Common myeloid progenitor, CD34-positive (primary cell): ENCODE data around the gene DARS1. TPM values are rescaled to one million over a fixed set of nuclear protein-coding genes. Genes with fewer than 3 reads are reported as not detected.

Experiments used
- CTCF ChIA-PET: fragments of 350-600 bp; sonication (Branson Sonifier 250); formaldehyde crosslinking; loops from one replicate; lab custom pipeline; 2021; ENCODE audit warnings: antibody characterized with exemption; lab: Charles Lee
- POLR2A ChIA-PET: fragments of 350-600 bp; sonication (Branson Sonifier 250); formaldehyde crosslinking; loops from one replicate; lab custom pipeline; 2021; ENCODE audit warnings: antibody characterized with exemption; lab: Charles Lee
- DNase-seq, 3 donors: peaks; one replicate each; pipeline versions ENCODE4 v3.0.0 to v3.0.0-alpha.2; 2013
- H3K27ac ChIP-seq, 2 experiments: 1 replicate in 1 of 2; 2 replicates in 1 of 2; pipeline ENCODE4 v1.7.0; 2013; ENCODE audit warnings: inconsistent platforms in 2 of 2, low read length in 2 of 2, mild to moderate bottlenecking in 2 of 2, low read depth in 1 of 2, moderate library complexity in 1 of 2; ENCODE audit not compliant: severe bottlenecking in 2 of 2, insufficient read depth in 1 of 2, poor library complexity in 1 of 2
- H3K27me3 ChIP-seq, 5 experiments: replicated peaks in 2 of 5; 1 replicate in 3 of 5; 2 replicates in 2 of 5; pipeline versions ENCODE4 v1.6.1 to v1.7.0; 2013; ENCODE audit warnings: low read length in 4 of 5, mild to moderate bottlenecking in 2 of 5, moderate library complexity in 2 of 5, inconsistent platforms in 1 of 5; ENCODE audit not compliant: insufficient read depth in 5 of 5, control insufficient read depth in 4 of 5
- H3K36me3 ChIP-seq, 4 experiments: 1 replicate in 2 of 4; 2 replicates in 2 of 4; pipeline versions ENCODE4 v1.6.1 to v1.7.0; 2013; ENCODE audit warnings: low read length in 3 of 4, control low read depth in 1 of 4, mild to moderate bottlenecking in 1 of 4; ENCODE audit not compliant: control insufficient read depth in 4 of 4, insufficient read depth in 4 of 4
- H3K4me1 ChIP-seq, 4 experiments: 1 replicate in 3 of 4; 2 replicates in 1 of 4; pipeline versions ENCODE4 v1.6.1 to v1.7.1; 2013; ENCODE audit warnings: low read length in 3 of 4, mild to moderate bottlenecking in 3 of 4, control low read depth in 1 of 4, inconsistent platforms in 1 of 4, moderate library complexity in 1 of 4; ENCODE audit not compliant: control insufficient read depth in 4 of 4, insufficient read depth in 4 of 4; ENCODE audit errors: control extremely low read depth in 1 of 4
- H3K4me3 ChIP-seq, 7 experiments: 1 replicate in 4 of 7; 2 replicates in 3 of 7; pipeline versions ENCODE4 v1.5.1 to v1.7.0; 2013; ENCODE audit warnings: mild to moderate bottlenecking in 7 of 7, low read length in 6 of 7, moderate library complexity in 6 of 7, inconsistent platforms in 2 of 7, low read depth in 2 of 7, control low read depth in 1 of 7; ENCODE audit not compliant: insufficient read depth in 4 of 7, control insufficient read depth in 1 of 7; ENCODE audit errors: extremely low read depth in 1 of 7
- H3K9me3 ChIP-seq, 5 experiments: 1 replicate in 4 of 5; 2 replicates in 1 of 5; pipeline versions ENCODE4 v1.6.1 to v1.7.1; 2013; ENCODE audit warnings: low read length in 4 of 5, mild to moderate bottlenecking in 2 of 5, inconsistent platforms in 1 of 5, low read depth in 1 of 5, moderate library complexity in 1 of 5; ENCODE audit not compliant: control insufficient read depth in 4 of 5, insufficient read depth in 2 of 5; ENCODE audit errors: control extremely low read depth in 1 of 5
- WGBS: methylation state at CpG from one replicate; pipeline ENCODE4 v1.1.5; 2013; ENCODE audit not compliant: insufficient coverage; 5-methylcytosine and 5-hydroxymethylcytosine counted together
- polyA plus RNA-seq: library from polyadenylated mRNA; unstranded; fragments of 120-200 nt; gene quantifications from one replicate; pipeline ENCODE4 v1.2.1, GENCODE V29; 2013

Gene DARS1
- polyA plus RNA-seq = 136 TPM

DNA sequence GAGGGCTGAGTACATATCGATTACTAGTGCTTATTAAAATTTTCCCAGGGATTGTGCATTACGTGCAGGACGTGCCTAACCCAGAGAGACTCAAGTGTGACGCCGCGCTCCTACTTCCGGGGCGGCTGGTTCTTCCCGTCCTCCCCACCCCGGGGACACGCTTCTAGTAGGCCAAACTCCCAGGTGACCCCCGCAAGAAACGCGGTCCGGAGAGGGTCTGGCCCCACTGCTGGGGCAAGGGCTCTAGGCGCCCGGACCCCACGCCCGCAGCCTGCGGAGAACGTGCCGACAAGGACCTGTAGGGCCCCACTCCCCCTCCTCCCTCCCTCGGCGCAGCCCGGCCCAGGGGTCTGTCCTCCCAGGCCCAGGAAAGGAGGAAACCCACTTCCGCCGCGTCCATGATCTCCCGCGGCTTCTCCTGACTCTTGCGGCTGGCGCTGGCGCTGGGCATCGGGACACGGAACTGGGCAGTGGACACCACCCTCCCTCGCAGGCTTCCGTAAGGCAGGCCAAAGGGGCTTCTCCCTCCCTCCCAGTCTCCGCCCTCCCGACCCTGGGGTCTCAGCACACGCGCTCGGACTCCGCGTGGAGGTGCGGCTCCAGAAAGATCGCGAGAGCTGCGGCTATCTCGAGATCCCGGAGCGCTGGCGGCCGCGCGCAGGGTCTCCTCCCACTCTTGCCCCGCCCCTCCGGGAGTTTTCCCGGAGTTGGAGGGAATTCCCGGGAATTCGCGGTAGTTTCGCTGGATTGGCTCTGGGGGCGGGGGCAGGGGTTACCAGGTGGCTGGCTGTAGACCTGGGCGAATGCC is at the start of gene DARS1:
TSS of gene DARS1 (minus strand) at position 609 of the 808 bp plus-strand sequence. CDS start at position 451, 158 bp downstream.
- Histone ChIP-seq H3K4me3 (peak within 1 kb of the TSS; percentile 58 to 96 (median 90)), H3K4me1 (peaks cover 14 to 42% (median 27%) of the 10 kb centered on the region in 4 experiments), H3K27me3 (no peaks in the 10 kb centered on the region), H3K9me3 (no peaks in the 10 kb centered on the region), H3K27ac (peak within 1 kb of the TSS; percentile 91 to 96), H3K36me3 (peaks cover 0 to 17% (median 1%) of the 10 kb centered on the region in 4 experiments)
- ChIA-PET POLR2A (interaction anchor here (0.6 to 1.5 kb wide), 3 partner anchors 23 to 385 kb away, joined by 3 read pairs; no protein-coding TSS in a partner anchor), CTCF (interaction anchor here (0.5 to 4.3 kb wide), 6 partner anchors 9 to 400 kb away, joined by 3 to 35 read pairs (median 4); no protein-coding TSS in a partner anchor)
- under 1% methylated on average over 60 of the region's 64 CpGs for WGBS
- DNase-seq = peak; percentile 86 to 92 (median 90)

GRCh38 chr2:136034629-136035028 is 49.2 kb upstream of the DARS1 start:
- H3K27me3 ChIP-seq = no peaks in the 10 kb centered on the region
- DNase-seq = no peak
- no peak overlapping the region for H3K27ac ChIP-seq
- H3K9me3 ChIP-seq = peaks cover 0 to 4% (median 0%) of the 10 kb centered on the region in 5 experiments
- no peaks in the 10 kb centered on the region for H3K36me3 ChIP-seq
- WGBS = 94% methylated on average over 2 of the region's 3 CpGs
- ChIA-PET POLR2A (no interaction called here), CTCF (interaction anchor here (1.3 kb wide), 1 partner anchor 350 kb away, joined by 4 read pairs; no protein-coding TSS in a partner anchor)
- H3K4me3 ChIP-seq = no peak overlapping the region
- peaks cover 14 to 22% (median 15%) of the 10 kb centered on the region in 4 experiments for H3K4me1 ChIP-seq

DNA sequence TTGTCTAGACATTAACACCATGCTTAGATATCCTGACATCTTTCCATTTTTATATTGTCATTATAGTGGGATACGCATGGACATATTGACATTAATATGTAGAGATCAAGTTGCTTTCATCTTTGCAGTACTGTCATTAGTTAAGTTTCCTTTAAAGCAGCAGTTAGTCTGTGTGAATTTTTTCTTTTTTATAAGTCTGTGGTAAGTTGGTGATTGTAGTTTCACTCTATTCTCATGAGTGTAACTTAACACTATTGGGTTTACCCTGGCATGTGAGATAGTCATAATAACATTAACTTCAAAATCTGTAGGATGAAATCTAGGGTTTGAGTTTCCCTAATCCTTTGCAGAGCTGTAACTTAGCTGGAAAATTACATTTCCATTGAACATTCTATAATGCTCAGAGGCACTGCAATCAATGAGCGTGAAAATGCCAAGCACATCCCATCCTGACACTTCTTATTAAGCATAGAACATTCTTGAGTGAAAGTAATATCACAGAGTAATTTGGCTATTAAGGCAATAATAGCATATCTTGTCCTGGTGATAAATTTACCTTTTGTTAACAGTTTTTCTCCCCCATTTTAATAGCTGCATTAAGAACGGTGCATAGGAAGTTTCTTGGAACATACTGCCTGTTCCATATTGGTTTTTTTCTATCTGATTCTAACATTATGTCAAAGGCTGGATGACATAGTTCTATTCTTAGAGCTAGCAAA is 47.5 kb upstream of the DARS1 start:
- CTCF ChIA-PET = interaction anchor here (0.8 to 1.6 kb wide), 4 partner anchors 12 to 351 kb away, joined by 3 to 5 read pairs (median 4); no protein-coding TSS in a partner anchor
- Histone ChIP-seq H3K9me3 (no peaks in the 10 kb centered on the region), H3K27me3 (no peaks in the 10 kb centered on the region), H3K4me1 (peaks cover 14 to 22% (median 15%) of the 10 kb centered on the region in 4 experiments), H3K4me3 (no peak overlapping the region), H3K27ac (no peak overlapping the region), H3K36me3 (no peaks in the 10 kb centered on the region)
- WGBS = 100% methylated on average over 1 of the region's 3 CpGs
- POLR2A ChIA-PET = interaction anchor here (0.5 kb wide), 1 partner anchor 11 kb away, joined by 4 read pairs; no protein-coding TSS in a partner anchor
- DNase-seq = no peak

GRCh38 chr2:136032192-136032591 is 46.8 kb upstream of the DARS1 start:
- no peaks in the 10 kb centered on the region for H3K9me3 ChIP-seq
- peaks cover 14 to 22% (median 15%) of the 10 kb centered on the region in 4 experiments for H3K4me1 ChIP-seq
- H3K36me3 ChIP-seq = no peaks in the 10 kb centered on the region
- ChIA-PET POLR2A (no interaction called here), CTCF (interaction anchor here (1.0 to 1.2 kb wide), 3 partner anchors 10 to 75 kb away, joined by 5 read pairs; no protein-coding TSS in a partner anchor)
- 86% methylated on average over 1 of the region's 3 CpGs for WGBS
- H3K27me3 ChIP-seq = no peaks in the 10 kb centered on the region
- DNase-seq = no peak
- no peak overlapping the region for H3K27ac ChIP-seq
- H3K4me3 ChIP-seq = no peak overlapping the region

DNA sequence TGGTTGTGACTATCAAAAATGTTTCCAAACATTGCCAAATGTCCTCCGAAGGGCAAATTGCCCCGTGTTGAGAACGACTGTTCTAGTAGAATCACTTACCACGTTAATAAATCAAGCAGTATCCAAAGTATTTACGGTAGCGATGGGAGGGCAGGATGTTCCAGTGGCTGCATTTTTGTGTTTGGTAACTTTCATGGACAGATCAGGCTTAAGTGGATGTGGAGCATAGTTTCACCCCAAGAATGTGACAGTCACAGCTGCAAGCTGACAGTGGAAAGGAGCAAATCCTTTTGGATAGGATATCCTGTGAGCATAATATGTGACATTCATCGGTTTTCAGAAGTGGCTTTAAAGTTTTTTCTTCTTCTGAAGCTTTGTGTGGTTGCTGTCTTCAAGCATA is 46.3 kb upstream of the DARS1 start:
- Histone ChIP-seq H3K4me3 (no peak overlapping the region), H3K4me1 (peaks cover 14 to 22% (median 15%) of the 10 kb centered on the region in 4 experiments), H3K27ac (no peak overlapping the region), H3K9me3 (no peaks in the 10 kb centered on the region), H3K36me3 (no peaks in the 10 kb centered on the region), H3K27me3 (no peaks in the 10 kb centered on the region)
- 53% methylated on average over 6 of the region's 7 CpGs for WGBS
- ChIA-PET CTCF (interaction anchor here (0.5 to 1.2 kb wide), 8 partner anchors 9 to 848 kb away, joined by 3 to 6 read pairs (median 4); no protein-coding TSS in a partner anchor), POLR2A (interaction anchor here (1.0 kb wide), 1 partner anchor 12 kb away, joined by 3 read pairs; no protein-coding TSS in a partner anchor)
- no peak for DNase-seq

- no peak overlapping the region for H3K27ac ChIP-seq
- POLR2A ChIA-PET = interaction anchor here (0.5 to 0.6 kb wide), 2 partner anchors 54 to 94 kb away, joined by 3 to 4 read pairs; no protein-coding TSS in a partner anchor
- H3K36me3 ChIP-seq = no peaks in the 10 kb centered on the region
- H3K4me3 ChIP-seq = no peak overlapping the region
- CTCF ChIA-PET = interaction anchor here (1.1 kb wide), 1 partner anchor 33 kb away, joined by 6 read pairs; no protein-coding TSS in a partner anchor
- peaks cover 14 to 27% (median 17%) of the 10 kb centered on the region in 4 experiments for H3K4me1 ChIP-seq
- peaks cover 0 to 3% (median 0%) of the 10 kb centered on the region in 5 experiments for H3K27me3 ChIP-seq
- H3K9me3 ChIP-seq = no peaks in the 10 kb centered on the region
- 9% methylated on average over 3 of the region's 3 CpGs for WGBS
- peak in 1 of 3 donors; percentile 49 for DNase-seq
These were observed 45.0 kb upstream of the DARS1 start for GRCh38 chr2:136030406-136030805.
